Endodermal cell (in vitro differentiated cells): ENCODE measurements around the gene LBX2. TPM values are rescaled to one million over a fixed set of nuclear protein-coding genes. Genes with fewer than 3 reads are reported as not detected.

ENCODE experiments used
- DNase-seq: peaks from one replicate; pipeline ENCODE4 v3.0.0-alpha.2; 2017
- H3K27ac ChIP-seq: 2 replicates; pipeline ENCODE4 v1.5.1; 2013; ENCODE audit warnings: mild to moderate bottlenecking, low read depth, low read length, moderate library complexity
- H3K27me3 ChIP-seq: 2 replicates; pipeline ENCODE4 v1.6.1; 2013; ENCODE audit warnings: mild to moderate bottlenecking, low read length, moderate library complexity; ENCODE audit not compliant: insufficient read depth, control insufficient read depth, poor library complexity, severe bottlenecking
- H3K36me3 ChIP-seq: 2 replicates; pipeline ENCODE4 v1.7.0; 2013; ENCODE audit warnings: mild to moderate bottlenecking, low read length, moderate library complexity; ENCODE audit not compliant: control insufficient read depth, insufficient read depth
- H3K4me1 ChIP-seq: one replicate; pipeline ENCODE4 v1.7.0; 2013; ENCODE audit warnings: low read length; ENCODE audit not compliant: control insufficient read depth, insufficient read depth
- H3K4me3 ChIP-seq: 2 replicates; pipeline ENCODE4 v1.5.1; 2013; ENCODE audit warnings: mild to moderate bottlenecking, low read length, moderate library complexity
- H3K9ac ChIP-seq: 2 replicates; pipeline ENCODE4 v1.6.1; 2013; ENCODE audit warnings: mild to moderate bottlenecking, low read length, moderate library complexity; ENCODE audit not compliant: poor library complexity, severe bottlenecking; ENCODE audit errors: extremely low read depth
- H3K9me3 ChIP-seq: 2 replicates; pipeline ENCODE4 v1.6.1; 2013; ENCODE audit warnings: mild to moderate bottlenecking, low read length, moderate library complexity; ENCODE audit not compliant: control insufficient read depth
- H3K27ac Mint-ChIP-seq: 2 replicates; pipeline ENCODE4 v1.8.0; 2020; ENCODE audit warnings: mixed read lengths
- H3K27me3 Mint-ChIP-seq: 2 replicates; pipeline ENCODE4 v1.8.0; 2021; ENCODE audit warnings: mild to moderate bottlenecking, mixed read lengths; ENCODE audit not compliant: insufficient read depth
- H3K36me3 Mint-ChIP-seq: 2 replicates; pipeline ENCODE4 v1.8.0; 2020; ENCODE audit warnings: low read depth, mixed read lengths
- H3K4me1 Mint-ChIP-seq: 2 replicates; pipeline ENCODE4 v1.8.0; 2020; ENCODE audit warnings: mixed read lengths
- H3K4me3 Mint-ChIP-seq: 2 replicates; pipeline ENCODE4 v1.8.0; 2020; ENCODE audit warnings: mild to moderate bottlenecking, moderate library complexity, mixed read lengths
- H3K9me3 Mint-ChIP-seq: 2 replicates; pipeline ENCODE4 v1.8.0; 2020; ENCODE audit warnings: mild to moderate bottlenecking, mixed read lengths
- CTCF ChIP-seq: fragments of 200-600 bp; sonication (generic); conservative IDR thresholded peaks from 2 replicates; pipeline ENCODE4 v1.5.0; 2021; ENCODE audit warnings: antibody characterized with exemption, mild to moderate bottlenecking
- whole genome bisulfite sequencing, 2 experiments: methylation state at CpG; one replicate each; pipeline versions ENCODE4 v1.1.5 to v1.1.7; 2013; ENCODE audit warnings: missing lambda C conversion rate in 2 of 2, mixed read lengths in 1 of 2; ENCODE audit not compliant: insufficient coverage in 1 of 2, insufficient read length in 1 of 2; 5-methylcytosine and 5-hydroxymethylcytosine counted together
- total RNA-seq, 2 donors: library from RNA; stranded (reverse); fragmentation: NEBNext Ultra II Directional in 1 of 2; extraction: Animal tissue kit (Norgen Biotek cat#: 25700) in 1 of 2; gene quantifications; 2 replicates in 1 of 2; 3 replicates in 1 of 2; pipeline ENCODE4 v1.2.1, GENCODE V29; 2021

The LBX2 gene
- total RNA-seq, 2 donors from 2014 or later = 1.3 to 1.6 TPM

- H3K27ac Mint-ChIP-seq = no peak overlapping the region
- Histone ChIP-seq H3K9ac (no peak overlapping the region), H3K9me3 (no peaks in the 10 kb centered on the region), H3K4me1 (no peaks in the 10 kb centered on the region), H3K4me3 (no peak overlapping the region), H3K27ac (no peak overlapping the region), H3K27me3 (peaks cover 25% of the 10 kb centered on the region), H3K36me3 (no peaks in the 10 kb centered on the region)
- H3K36me3 Mint-ChIP-seq = no peaks in the 10 kb centered on the region
- peaks cover 12% of the 10 kb centered on the region for H3K4me1 Mint-ChIP-seq
- DNase-seq = no peak
- H3K4me3 Mint-ChIP-seq = no peak overlapping the region
- peak; percentile 42 for TF ChIP-seq CTCF
- WGBS, 2 experiments = 85 to 88% methylated on average over 3 of the region's 3 CpGs
- peaks cover 26% of the 10 kb centered on the region for H3K27me3 Mint-ChIP-seq
- H3K9me3 Mint-ChIP-seq = no peaks in the 10 kb centered on the region
Measured at GRCh38 chr2:74544634-74545033, 45.2 kb upstream of the LBX2 start.

DNA sequence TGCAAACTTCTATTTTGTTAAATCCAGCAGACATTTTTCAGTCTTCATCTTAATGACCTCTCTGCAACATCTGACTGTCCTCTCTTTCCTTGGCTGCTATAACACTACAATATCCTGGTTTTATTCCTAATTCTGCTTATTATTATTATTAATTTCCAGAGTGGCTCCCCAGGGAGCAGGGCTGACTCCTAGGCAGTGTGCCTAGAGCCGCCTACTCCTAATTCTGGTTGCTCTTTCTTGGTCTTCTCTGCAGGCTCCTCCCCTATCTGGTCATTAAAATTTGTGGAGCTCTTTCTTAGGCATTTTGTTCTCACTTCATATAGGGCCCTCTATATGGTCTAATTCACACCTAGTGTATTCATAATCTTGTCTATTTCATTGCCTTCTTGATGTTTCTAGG is 43.6 kb upstream of the LBX2 start:
- Histone ChIP-seq H3K36me3 (no peaks in the 10 kb centered on the region), H3K9me3 (no peaks in the 10 kb centered on the region), H3K27ac (no peak overlapping the region), H3K4me3 (no peak overlapping the region), H3K27me3 (peaks cover 8% of the 10 kb centered on the region), H3K4me1 (no peaks in the 10 kb centered on the region), H3K9ac (no peak overlapping the region)
- H3K4me3 Mint-ChIP-seq = no peak overlapping the region
- H3K4me1 Mint-ChIP-seq = peaks cover 14% of the 10 kb centered on the region
- peaks cover 16% of the 10 kb centered on the region for H3K27me3 Mint-ChIP-seq
- H3K9me3 Mint-ChIP-seq = no peaks in the 10 kb centered on the region
- DNase-seq = no peak
- no peak for TF ChIP-seq CTCF
- 89 to 91% methylated on average over 1 of the region's 1 CpG for WGBS, 2 experiments
- H3K27ac Mint-ChIP-seq = no peak overlapping the region
- H3K36me3 Mint-ChIP-seq = no peaks in the 10 kb centered on the region

DNA sequence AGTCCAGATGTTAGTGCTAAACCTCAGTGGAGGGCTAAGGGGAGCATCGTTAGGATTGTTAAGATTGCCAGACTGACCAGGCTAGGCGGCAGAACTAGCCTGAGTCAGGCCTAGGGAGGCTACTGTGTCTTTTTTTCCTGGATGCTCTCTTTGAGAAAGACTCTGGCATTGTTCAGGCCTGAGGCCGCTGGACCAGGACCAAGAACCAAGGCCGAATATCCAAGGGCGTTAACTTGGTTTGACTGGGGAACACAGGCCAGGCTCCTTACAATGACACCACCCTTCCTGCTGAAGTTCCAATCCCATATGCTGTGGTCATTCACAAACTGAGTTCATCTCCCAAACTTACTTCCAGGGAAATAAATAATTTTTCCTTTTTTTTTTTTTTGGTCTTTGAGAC is 40.9 kb upstream of the LBX2 start:
- Histone ChIP-seq H3K27me3 (no peaks in the 10 kb centered on the region), H3K4me1 (no peaks in the 10 kb centered on the region), H3K9ac (no peak overlapping the region), H3K9me3 (no peaks in the 10 kb centered on the region), H3K27ac (no peak overlapping the region), H3K36me3 (no peaks in the 10 kb centered on the region), H3K4me3 (no peak overlapping the region)
- WGBS, 2 experiments = 92 to 96% methylated on average over 5 of the region's 5 CpGs
- no peak for DNase-seq
- peaks cover 9% of the 10 kb centered on the region for H3K4me1 Mint-ChIP-seq
- TF ChIP-seq CTCF = no peak
- peaks cover 2% of the 10 kb centered on the region for H3K27me3 Mint-ChIP-seq
- H3K9me3 Mint-ChIP-seq = no peaks in the 10 kb centered on the region
- H3K4me3 Mint-ChIP-seq = no peak overlapping the region
- no peak overlapping the region for H3K27ac Mint-ChIP-seq
- no peaks in the 10 kb centered on the region for H3K36me3 Mint-ChIP-seq
